Immature natural killer cell (primary cell): ENCODE measurements around the gene ACTBL2. TPM values are rescaled to one million over a fixed set of nuclear protein-coding genes. Genes with fewer than 3 reads are reported as not detected.

Source experiments
- DNase-seq, 3 donors: peaks; one replicate each; pipeline ENCODE4 v3.0.0; 2022; ENCODE audit warnings: mixed read lengths in 1 of 3
- H3K27ac Mint-ChIP-seq, 6 donors: one replicate each; pipeline ENCODE4 v1.8.0; 2020; ENCODE audit warnings: mixed read lengths in 6 of 6, mild to moderate bottlenecking in 5 of 6, inconsistent platforms in 4 of 6, moderate library complexity in 3 of 6
- H3K27me3 Mint-ChIP-seq, 3 donors: one replicate each; pipeline ENCODE4 v1.8.0; 2020 to 2021; ENCODE audit warnings: low read depth in 3 of 3, mild to moderate bottlenecking in 3 of 3, mixed read lengths in 3 of 3, moderate library complexity in 3 of 3, inconsistent platforms in 1 of 3
- H3K36me3 Mint-ChIP-seq, 3 donors: one replicate each; pipeline ENCODE4 v1.8.0; 2020; ENCODE audit warnings: mixed read lengths in 3 of 3, inconsistent platforms in 2 of 3, mild to moderate bottlenecking in 2 of 3
- H3K4me1 Mint-ChIP-seq, 2 donors: one replicate each; pipeline ENCODE4 v1.8.0; 2020; ENCODE audit warnings: inconsistent platforms in 2 of 2, mild to moderate bottlenecking in 2 of 2, mixed read lengths in 2 of 2, moderate library complexity in 1 of 2
- H3K4me3 Mint-ChIP-seq, 5 donors: one replicate each; pipeline ENCODE4 v1.8.0; 2020; ENCODE audit warnings: mild to moderate bottlenecking in 5 of 5, mixed read lengths in 5 of 5, inconsistent platforms in 3 of 5, moderate library complexity in 3 of 5
- H3K9me3 Mint-ChIP-seq, 6 donors: one replicate each; pipeline ENCODE4 v1.8.0; 2020; ENCODE audit warnings: mild to moderate bottlenecking in 6 of 6, mixed read lengths in 6 of 6, inconsistent platforms in 4 of 6, moderate library complexity in 3 of 6
- polyA plus RNA-seq, 3 donors: library from polyadenylated mRNA; unstranded; fragments of 300-500 nt; fragmentation: Illumina TruSeq; gene quantifications; one replicate each; pipeline ENCODE4 v1.2.3, GENCODE V29; 2021

ACTBL2 gene
- polyA plus RNA-seq, 3 donors from 2014 or later = not detected

GRCh38 chr5:57432876-57433275 lies 49.7 kb downstream of the ACTBL2 start:
- no peak for DNase-seq
- Mint-ChIP-seq H3K4me3 (no peak overlapping the region), H3K27ac (no peak overlapping the region), H3K9me3 (no peaks in the 10 kb centered on the region), H3K36me3 (no peaks in the 10 kb centered on the region), H3K27me3 (peaks cover 0 to 3% (median 3%) of the 10 kb centered on the region in 3 donors), H3K4me1 (no peaks in the 10 kb centered on the region)

GRCh38 chr5:57431759-57432158 lies 50.9 kb downstream of the ACTBL2 start:
- no peak for DNase-seq
- Mint-ChIP-seq H3K4me3 (no peak overlapping the region), H3K4me1 (no peaks in the 10 kb centered on the region), H3K27me3 (peaks cover 0 to 2% (median 0%) of the 10 kb centered on the region in 3 donors), H3K27ac (no peak overlapping the region), H3K9me3 (peaks cover 0 to 2% (median 0%) of the 10 kb centered on the region in 6 donors), H3K36me3 (no peaks in the 10 kb centered on the region)
